ENCODE measurements around the gene YKT6.

The YKT6 gene

GRCh38 chr7:44237696-44238095 lies 36.9 kb downstream of the YKT6 start:
- no peak for DNase-seq

DNA sequence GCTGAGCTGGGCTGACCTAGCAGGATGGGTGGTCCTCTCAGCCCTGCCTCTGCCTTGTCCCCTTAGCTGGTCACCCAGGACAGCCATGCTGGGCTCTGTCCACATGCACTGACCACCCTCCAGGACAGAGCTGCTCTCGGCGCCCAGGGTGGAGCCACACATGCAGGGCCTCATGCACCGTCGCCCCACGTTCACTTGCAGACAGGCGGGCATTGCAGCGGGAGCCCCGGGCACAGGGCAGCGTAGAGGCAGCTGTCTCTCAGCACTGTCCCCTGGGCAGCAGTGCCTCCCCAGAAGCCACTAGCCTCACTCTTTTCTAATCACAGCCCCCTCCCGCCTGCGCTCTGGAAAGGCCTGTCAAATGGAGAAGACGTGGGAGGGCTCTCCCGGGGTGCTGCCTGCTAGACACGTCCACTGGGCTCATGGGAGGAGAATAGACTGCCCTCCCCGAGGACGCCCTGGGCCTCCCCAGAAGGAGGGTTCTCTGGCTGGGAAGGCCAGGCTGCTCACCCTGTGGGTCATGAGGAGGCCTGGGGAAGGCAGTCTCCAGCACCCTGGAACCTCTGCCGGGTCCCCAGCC lies 37.4 kb downstream of the YKT6 start:
- DNase-seq, result no peak

- DNase-seq, result no peak
These were observed 38.6 kb downstream of the YKT6 start for GRCh38 chr7:44239361-44239760.

- no peak for DNase-seq
These were observed 39.6 kb downstream of the YKT6 start for GRCh38 chr7:44240376-44240775.

DNA sequence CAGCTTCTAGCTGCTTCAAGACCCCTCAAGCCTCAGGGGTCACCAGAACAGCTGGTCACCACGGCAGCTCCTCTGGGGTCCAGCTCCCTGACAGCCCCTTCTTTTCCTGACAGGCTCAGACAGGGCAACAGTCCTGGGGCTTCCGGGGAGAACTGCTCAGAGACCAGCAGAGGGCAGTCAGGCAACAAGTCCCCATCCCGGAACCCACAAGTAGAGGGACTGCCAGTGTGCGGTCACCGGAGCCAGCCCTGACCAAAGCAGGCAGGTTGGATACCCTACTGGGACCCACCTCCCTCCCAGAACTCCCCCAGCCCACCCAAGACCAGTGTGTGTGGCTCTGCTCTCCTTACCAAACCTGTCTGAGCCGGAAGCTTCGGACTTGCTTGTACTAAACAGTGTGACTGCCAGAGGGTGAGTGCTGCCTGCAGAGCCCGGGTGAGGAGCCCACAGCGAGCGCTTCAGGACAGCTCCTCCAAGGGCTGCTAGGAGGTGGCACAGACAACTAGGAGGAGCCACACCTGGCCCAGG lies 40.3 kb downstream of the YKT6 start:
- DNase-seq, result peak; percentile 90

- no peak for DNase-seq
These were observed 41.3 kb downstream of the YKT6 start for GRCh38 chr7:44242091-44242490.

DNA sequence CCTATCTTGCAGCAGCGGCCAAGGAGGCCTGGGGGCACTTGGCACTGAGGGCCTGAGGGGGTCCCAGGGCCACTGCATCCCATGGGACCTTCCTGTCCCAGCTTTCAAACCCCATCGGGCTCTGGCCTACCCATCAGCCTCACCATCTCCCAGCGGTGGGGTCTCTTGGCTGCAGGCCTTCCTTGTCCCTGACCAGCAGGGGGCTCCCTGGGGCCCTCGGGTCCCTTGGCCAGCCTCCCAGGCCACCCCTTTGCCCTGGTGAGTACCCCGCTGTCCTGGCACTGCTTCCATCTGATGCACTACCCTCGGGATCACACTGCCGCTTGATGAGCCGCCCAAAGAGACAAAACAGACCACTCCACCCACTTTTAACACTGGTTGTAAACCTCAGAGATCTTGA lies 43.5 kb downstream of the YKT6 start:
- DNase-seq, result no peak

GRCh38 chr7:44246396-44247113 lies 45.8 kb downstream of the YKT6 start:
- no peak for DNase-seq

DNA sequence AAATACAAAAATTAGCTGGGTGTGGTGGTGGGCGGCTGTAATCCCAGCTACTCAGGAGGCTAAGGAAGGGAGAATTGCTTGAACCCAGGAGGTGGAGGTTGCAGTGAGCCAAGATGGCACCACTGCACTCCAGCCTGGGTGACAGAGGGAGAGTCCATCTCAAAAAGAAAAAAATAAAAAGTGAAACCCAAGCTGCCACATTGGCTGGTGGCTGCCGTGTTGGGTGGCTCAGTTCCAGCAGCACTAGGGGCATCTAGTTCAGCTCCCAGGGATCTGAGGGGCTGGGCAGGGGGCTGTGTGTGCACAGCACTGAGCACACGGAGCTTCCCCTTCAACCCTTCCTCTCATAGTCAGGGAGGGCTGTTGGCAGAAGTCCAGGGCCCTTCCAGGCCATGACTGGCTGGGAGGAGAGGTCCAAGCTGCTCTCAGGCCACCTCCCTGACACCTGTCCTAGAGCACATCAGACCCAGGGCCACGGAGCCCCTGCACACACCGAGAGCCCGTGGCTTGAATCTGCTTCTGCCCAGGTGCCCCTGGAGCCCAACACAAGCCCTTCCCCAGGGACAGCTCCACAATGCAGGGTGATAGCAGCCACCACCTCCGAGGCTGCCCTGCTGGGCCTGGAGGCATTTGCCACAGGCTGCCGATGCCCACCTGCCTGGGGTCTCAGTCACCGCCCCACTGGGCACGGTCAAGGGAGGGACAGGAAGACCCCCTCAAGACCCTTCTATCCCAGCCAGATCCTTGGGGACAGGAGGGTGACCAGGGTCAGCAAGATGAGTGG lies 47.3 kb downstream of the YKT6 start:
- DNase-seq, result no peak

DNA sequence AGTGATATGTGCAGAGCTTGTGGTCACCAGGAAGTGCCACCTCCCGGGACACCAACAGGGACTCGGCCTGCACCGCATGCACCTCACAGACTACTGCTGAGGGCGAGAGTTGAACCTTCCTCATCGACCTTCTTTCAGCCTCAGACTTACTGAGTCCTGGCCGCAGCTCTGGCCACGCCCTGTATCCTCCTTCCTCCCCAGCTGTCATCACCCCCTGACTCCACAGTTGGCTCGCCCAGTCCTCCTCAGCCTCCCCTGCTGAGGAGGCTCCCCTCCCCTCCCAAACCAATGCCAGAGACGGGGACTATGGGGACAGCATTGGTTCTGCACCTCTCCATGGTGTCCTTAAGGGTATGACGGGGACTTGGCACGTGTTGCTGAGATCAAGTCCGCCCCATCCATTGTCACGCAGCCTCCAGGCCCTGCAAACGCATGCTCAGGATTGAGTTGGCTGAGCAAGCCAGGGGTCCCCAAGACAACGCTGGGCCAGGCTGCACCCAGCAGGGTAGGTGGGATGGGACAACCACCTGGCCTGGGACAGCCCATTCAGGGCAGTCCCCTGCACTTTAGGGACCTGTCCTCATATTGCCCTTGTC lies 49.0 kb downstream of the YKT6 start:
- DNase-seq, result no peak

DNA sequence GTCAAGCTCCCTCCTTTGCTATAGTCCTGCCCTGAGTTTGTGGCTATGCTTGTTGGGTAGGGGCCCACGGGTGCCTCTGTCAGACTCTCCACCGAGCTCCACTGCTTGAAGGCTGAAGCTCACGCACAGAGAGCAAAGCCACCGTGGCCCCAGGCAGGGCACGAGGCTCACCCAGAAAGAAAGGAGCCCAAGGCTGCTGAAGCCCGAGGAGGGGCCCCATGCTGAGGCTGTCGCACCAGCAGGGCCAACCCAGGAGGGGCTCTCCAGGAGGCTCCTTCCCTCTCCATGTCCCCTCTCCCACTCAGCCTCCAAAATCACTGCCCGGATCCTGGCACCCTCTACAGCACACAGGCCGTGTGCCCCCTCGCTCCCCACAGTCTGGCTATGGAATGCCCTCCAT lies 50.5 kb downstream of the YKT6 start:
- DNase-seq, result no peak

GRCh38 chr7:44251881-44252280 lies 51.1 kb downstream of the YKT6 start:
- no peak for DNase-seq

DNA sequence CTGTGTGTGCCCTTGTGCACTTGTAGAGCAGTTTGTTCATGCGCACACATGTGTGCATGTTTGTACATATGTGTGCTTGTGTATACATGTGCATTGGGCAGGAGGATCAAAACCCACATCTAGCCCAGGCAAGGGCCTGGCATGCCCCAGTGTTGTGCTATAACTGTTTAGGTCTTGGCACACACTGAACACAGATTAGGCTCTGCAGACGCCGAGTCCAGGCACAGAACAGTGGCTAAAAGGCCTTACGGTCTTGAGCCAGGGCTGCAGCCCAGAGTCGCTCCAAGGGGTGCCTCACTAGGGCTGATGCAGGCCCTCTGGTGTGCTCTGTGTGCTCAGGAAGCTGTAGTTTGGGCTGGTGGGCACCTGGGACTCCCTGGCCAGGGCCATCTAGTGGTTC lies 55.7 kb downstream of the YKT6 start:
- DNase-seq, result no peak

DNA sequence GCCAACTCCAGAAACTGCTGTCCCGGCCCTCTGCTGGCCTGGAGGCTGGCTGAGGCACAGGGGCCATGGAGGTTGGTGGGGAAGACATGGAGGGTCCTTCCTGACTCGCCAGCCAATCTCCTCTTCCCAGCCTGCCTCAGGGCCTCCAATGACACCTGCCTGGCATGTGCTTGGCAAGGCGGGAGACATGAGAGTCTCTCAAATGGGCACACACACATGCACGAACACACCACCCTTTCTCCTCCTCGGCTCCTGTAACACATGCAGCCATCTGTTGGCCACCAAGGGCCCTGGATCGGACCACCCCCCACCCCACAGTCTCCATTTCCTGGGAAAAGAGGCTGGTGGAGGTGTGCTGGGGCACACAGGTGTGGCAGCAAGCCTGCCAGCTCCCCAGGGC lies 56.4 kb downstream of the YKT6 start:
- DNase-seq, result no peak

DNA sequence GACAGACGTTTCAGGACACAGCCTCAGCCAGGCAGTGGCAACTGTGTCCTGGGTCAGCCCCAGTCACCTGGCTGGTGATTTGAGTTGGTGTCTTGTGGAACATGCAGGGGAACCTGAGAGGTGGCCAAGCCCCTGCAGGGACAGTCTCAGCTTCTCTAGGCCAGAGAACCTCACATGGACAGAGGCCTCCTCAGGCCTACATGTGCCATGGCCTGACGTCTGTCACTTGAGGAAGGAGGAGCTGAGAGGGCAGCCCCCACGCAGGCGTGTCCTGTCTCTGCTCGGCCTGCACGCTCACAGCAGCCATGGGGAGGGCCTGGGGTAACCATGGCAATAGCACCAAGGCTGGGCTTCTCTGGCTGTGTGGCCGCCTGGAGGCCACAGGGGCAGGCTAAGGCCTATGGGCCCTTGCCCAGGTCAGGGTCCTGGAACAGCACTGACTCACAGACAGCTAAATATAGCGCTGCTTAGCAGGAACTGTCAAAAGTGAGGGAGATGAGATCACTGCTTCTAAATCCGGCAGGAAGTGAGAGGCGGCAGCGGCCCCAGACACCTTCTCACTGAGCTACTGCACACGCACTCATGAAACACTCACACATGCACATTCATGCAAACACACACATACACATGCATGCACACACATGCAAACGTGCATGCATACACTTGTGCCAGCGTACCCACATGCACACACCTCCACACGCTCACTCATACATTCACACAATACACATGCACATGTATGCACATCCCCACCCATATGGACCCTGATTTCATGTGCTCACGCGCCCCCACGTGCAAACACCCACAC lies 57.0 kb downstream of the YKT6 start:
- peak; percentile 84 for DNase-seq

DNA sequence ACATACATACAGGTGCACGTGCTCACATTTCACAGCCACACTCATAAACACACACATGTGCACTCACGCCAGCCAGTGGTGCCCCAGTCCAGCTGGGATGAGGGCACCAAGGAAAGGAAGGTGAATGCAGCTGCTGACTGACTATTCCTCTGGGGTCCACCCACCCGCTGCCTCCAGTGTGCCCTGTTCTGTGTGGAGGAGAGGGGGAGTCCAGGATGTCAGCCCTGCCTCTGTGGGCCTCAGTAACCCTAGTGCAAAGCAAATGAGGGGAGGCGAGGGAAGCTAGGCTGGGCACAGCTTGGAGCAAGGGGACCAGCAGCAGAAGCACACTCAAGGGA lies 57.6 kb downstream of the YKT6 start:
- DNase-seq, result no peak

GRCh38 chr7:44258865-44259546 lies 58.2 kb downstream of the YKT6 start:
- no peak for DNase-seq

DNA sequence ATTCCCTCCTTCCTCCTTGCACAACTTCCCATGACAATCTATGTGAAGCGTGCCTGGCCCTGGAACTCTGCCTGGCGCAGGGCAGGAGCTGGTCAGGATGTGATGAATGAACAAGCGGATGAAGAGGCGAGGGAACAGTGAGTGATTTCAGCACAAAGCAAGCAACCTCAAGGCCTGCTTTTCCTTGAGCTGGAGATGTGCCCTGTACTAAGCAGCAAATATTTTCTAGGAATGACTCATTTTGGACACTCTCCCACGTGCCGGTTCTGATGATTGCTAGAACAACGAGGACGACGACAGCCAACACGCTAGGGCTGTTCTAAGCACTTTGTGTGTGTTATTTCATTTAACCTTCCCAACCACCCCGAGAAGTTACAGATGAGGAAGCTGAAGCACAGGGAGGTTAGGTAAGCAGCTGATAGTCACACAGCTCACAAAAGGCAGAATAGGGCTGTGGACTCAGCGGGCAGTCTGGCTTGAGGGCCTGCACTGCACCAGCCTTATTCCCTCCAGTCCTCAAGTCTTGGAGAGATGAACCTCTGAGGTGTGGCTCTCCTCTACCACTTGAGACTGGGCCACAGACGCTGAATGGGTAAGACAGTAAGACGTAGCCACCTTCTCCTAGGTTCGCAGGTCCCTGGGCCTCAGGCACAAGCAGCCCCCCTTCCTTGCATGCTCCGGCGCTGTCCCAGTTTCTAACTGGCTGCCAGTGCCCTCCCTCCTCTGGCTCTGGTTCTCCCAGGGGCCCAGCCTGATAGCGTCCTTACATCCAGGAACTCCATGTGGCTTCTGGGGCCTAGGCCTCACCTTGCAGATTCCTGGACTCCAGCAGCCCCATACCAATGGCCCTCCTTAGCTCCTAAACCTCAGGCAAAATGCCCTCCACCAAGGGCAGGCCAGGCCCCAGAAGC lies 59.0 kb downstream of the YKT6 start:
- no peak for DNase-seq

DNA sequence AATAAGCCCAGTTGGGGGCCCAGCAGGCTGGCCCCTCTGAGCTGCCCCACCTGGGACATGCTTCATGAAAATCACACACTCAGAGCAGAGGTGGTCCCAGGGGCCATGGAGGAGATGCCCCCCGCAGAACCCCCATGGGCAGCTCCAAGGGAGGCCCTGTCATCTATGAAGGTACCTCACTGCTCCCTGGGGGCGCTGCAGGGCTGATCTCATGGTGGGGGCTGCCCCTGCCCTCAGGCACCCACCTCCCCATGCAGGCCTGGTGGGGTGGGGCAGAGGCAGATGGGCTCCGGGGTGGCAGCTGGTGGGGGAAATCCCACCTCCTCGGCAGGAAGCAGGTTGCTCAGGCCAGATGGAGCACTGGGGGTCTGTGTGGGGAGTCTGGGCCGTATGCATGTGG lies 60.5 kb downstream of the YKT6 start:
- DNase-seq, result no peak

- DNase-seq, result no peak
These were observed 61.3 kb downstream of the YKT6 start for GRCh38 chr7:44262031-44262430.

All from eye (tissue), 1 donor.